ENCODE measurements around the gene ATP2C2. TPM values are rescaled to one million over a fixed set of nuclear protein-coding genes. Genes with fewer than 3 reads are reported as not detected.

ATP2C2 gene
- total RNA-seq (1 to 10 TPM in 1 of 9 donors, under 1 TPM in 6, not detected in 2; 0.42 to 2.2 (median 0.61) TPM), polyA plus RNA-seq (under 1 TPM; 0.07 to 0.40 (median 0.35) TPM)
- long read RNA-seq, donor 1: 0 reads
- long read RNA-seq, donor 2: 0 reads
- long read RNA-seq, donor 3: 0 reads
- long read RNA-seq, donor 4: 0 reads
- long read RNA-seq, donor 5: 0 reads
- long read RNA-seq, donor 6: 0 reads
- long read RNA-seq, donor 7: 0 reads
- long read RNA-seq, donor 8: 0 reads
- long read RNA-seq, donor 9: 0 reads
- long read RNA-seq, donor 10: 0 reads

- Histone ChIP-seq H3K36me3 (replicated peaks in 1 of 2) (no peaks in the 10 kb centered on the region), H3K4me1 (replicated peaks in 1 of 2) (peaks cover 0 to 5% of the 10 kb centered on the region in 2 donors), H3K27me3 (peaks cover 26% of the 10 kb centered on the region), H3K9me3 (replicated peaks in 1 of 3) (no peaks in the 10 kb centered on the region), H3K4me3 (no peak within 1 kb of the TSS), H3K27ac (no peak within 1 kb of the TSS)
- 3 to 10% (median 5%) methylated on average over 2 to 66 of the region's 66 CpGs for WGBS, 4 donors
- intact Hi-C loops (cut with DNase I): no loop called here
- no peak for DNase-seq
- TF ChIP-seq POLR2A (IDR thresholded peaks at IDR 0.05) (no peak), CTCF (IDR thresholded peaks at IDR 0.05) (no peak)
Observed at GRCh38 chr16:84368308-84368996, at the start of gene ATP2C2. Gene ATP2C2 (plus strand): TSS chr16:84368538. CDS start chr16:84368616, 78 bp downstream.

GRCh38 chr16:84319146-84319760 is 49.1 kb upstream of the ATP2C2 start:
- intact Hi-C loops (cut with DNase I): no loop called here
- Histone ChIP-seq H3K27me3 (no peaks in the 10 kb centered on the region), H3K4me1 (replicated peaks in 1 of 2) (no peaks in the 10 kb centered on the region), H3K27ac (no peak overlapping the region), H3K9me3 (replicated peaks in 1 of 3) (no peaks in the 10 kb centered on the region), H3K4me3 (no peak overlapping the region), H3K36me3 (replicated peaks in 1 of 2) (no peaks in the 10 kb centered on the region)
- TF ChIP-seq CTCF (IDR thresholded peaks at IDR 0.05): no peak
- no peak for TF ChIP-seq POLR2A (IDR thresholded peaks at IDR 0.05)
- no peak for DNase-seq
- WGBS, 4 donors: 80 to 94% (median 92%) methylated on average over 6 to 24 of the region's 24 CpGs

GRCh38 chr16:84320511-84320910 is 47.8 kb upstream of the ATP2C2 start:
- no peak for DNase-seq
- intact Hi-C loops (cut with DNase I): no loop called here
- Histone ChIP-seq H3K4me1 (replicated peaks in 1 of 2) (no peaks in the 10 kb centered on the region), H3K36me3 (replicated peaks in 1 of 2) (no peaks in the 10 kb centered on the region), H3K27me3 (no peaks in the 10 kb centered on the region), H3K27ac (no peak overlapping the region), H3K9me3 (replicated peaks in 1 of 3) (no peaks in the 10 kb centered on the region), H3K4me3 (no peak overlapping the region)
- TF ChIP-seq POLR2A (IDR thresholded peaks at IDR 0.05): no peak
- no peak for TF ChIP-seq CTCF (IDR thresholded peaks at IDR 0.05)
- 78 to 87% (median 84%) methylated on average over 5 of the region's 5 CpGs for WGBS, 4 donors

GRCh38 chr16:84321932-84322331 is 46.4 kb upstream of the ATP2C2 start:
- Histone ChIP-seq H3K27me3 (no peaks in the 10 kb centered on the region), H3K9me3 (replicated peaks in 1 of 3) (no peaks in the 10 kb centered on the region), H3K36me3 (replicated peaks in 1 of 2) (no peaks in the 10 kb centered on the region), H3K4me1 (replicated peaks in 1 of 2) (no peaks in the 10 kb centered on the region), H3K4me3 (no peak overlapping the region), H3K27ac (no peak overlapping the region)
- WGBS, 4 donors: 54 to 74% (median 57%) methylated on average over 4 of the region's 4 CpGs
- no peak for DNase-seq
- TF ChIP-seq POLR2A (IDR thresholded peaks at IDR 0.05) (no peak), CTCF (IDR thresholded peaks at IDR 0.05) (no peak)
- intact Hi-C loops (cut with DNase I): no loop called here
